Kidney (tissue), 14 donors: Measurements from ENCODE around the gene MAST2. TPM values are rescaled to one million over a fixed set of nuclear protein-coding genes. Genes with fewer than 3 reads are reported as not detected.

Source experiments
- DNase-seq, 5 donors: peaks; one replicate each; pipeline ENCODE4 v3.0.0-alpha.2; 2013 to 2020
- FAIRE-seq: peaks from 2 replicates; lab custom pipeline; 2012; peaks lifted over from hg19 to GRCh38; lab: Jason Lieb, UNC
- H3K27ac ChIP-seq, 2 donors: one replicate each; pipeline ENCODE4 v1.7.0; 2013; ENCODE audit warnings: low read depth in 2 of 2, low read length in 2 of 2, inconsistent platforms in 1 of 2
- H3K27me3 ChIP-seq: one replicate; pipeline ENCODE4 v1.7.1; 2013; ENCODE audit warnings: low read length, inconsistent platforms; ENCODE audit not compliant: control insufficient read depth, insufficient read depth
- H3K36me3 ChIP-seq, 3 donors: one replicate each; pipeline versions ENCODE4 v1.7.0 to v1.7.1; 2013; ENCODE audit warnings: low read length in 3 of 3, control low read depth in 1 of 3, inconsistent platforms in 1 of 3; ENCODE audit not compliant: insufficient read depth in 3 of 3, control insufficient read depth in 2 of 3
- H3K4me1 ChIP-seq, 3 donors: one replicate each; pipeline versions ENCODE4 v1.7.0 to v1.7.1; 2013; ENCODE audit warnings: low read length in 3 of 3, inconsistent platforms in 1 of 3, low read depth in 1 of 3; ENCODE audit not compliant: control insufficient read depth in 2 of 3, insufficient read depth in 2 of 3
- H3K4me3 ChIP-seq, 3 donors: one replicate each; pipeline versions ENCODE4 v1.7.0 to v1.8.1; 2013; ENCODE audit warnings: low read length in 3 of 3, control low read depth in 1 of 3, inconsistent platforms in 1 of 3
- H3K9ac ChIP-seq, 3 donors: one replicate each; pipeline versions ENCODE4 v1.7.0 to v1.7.1; 2013; ENCODE audit warnings: low read length in 3 of 3, control low read depth in 1 of 3, inconsistent platforms in 1 of 3
- H3K9me3 ChIP-seq, 3 donors: one replicate each; pipeline versions ENCODE4 v1.7.0 to v1.7.1; 2013; ENCODE audit warnings: low read length in 3 of 3, control low read depth in 1 of 3, inconsistent platforms in 1 of 3; ENCODE audit not compliant: control insufficient read depth in 2 of 3, insufficient read depth in 1 of 3
- CTCF ChIP-seq: IDR thresholded peaks from 3 replicates; pipeline ENCODE4 v1.5.1; 2012; ENCODE audit warnings: mild to moderate bottlenecking, moderate library complexity, borderline replicate concordance; ENCODE audit not compliant: insufficient read depth; ENCODE audit errors: extremely low read depth
- intact Hi-C: fragments of 100-400 bp; cut with DNase I; formaldehyde crosslinking; loops from one replicate; pipeline ENCODE4 v1.11.1; 2022
- polyA plus RNA-seq: library from polyadenylated mRNA; stranded (reverse); fragments of 350-450 nt; fragmentation: Illumina TruSeq; extraction: RNeasy Lipid Tissue Mini Kit (QIAGEN cat#74804); gene quantifications from one replicate; pipeline ENCODE4 v1.2.3, GENCODE V29; 2014; ENCODE audit warnings: low read depth, low replicate concordance; ENCODE audit not compliant: insufficient read depth
- total RNA-seq: library from RNA; stranded (reverse); fragmentation: NEBNext Ultra II Directional; extraction: Animal tissue kit (Norgen Biotek cat#: 25700); gene quantifications from one replicate; pipeline ENCODE4 v1.2.1, GENCODE V29; 2021
- donor health status: control.
- donor health status: control.
- donor health status: control.
- donor health status: control.
- donor health status: control.
- donor health status: DM: yes; HTN: yes; CAD: no.
- donor health status: Normal renal cell carcinoma (clear cell type).

Gene MAST2
- total and polyA plus RNA-seq, 2 donors from 2014 or later, result 7.6 to 17.9 TPM

DNA sequence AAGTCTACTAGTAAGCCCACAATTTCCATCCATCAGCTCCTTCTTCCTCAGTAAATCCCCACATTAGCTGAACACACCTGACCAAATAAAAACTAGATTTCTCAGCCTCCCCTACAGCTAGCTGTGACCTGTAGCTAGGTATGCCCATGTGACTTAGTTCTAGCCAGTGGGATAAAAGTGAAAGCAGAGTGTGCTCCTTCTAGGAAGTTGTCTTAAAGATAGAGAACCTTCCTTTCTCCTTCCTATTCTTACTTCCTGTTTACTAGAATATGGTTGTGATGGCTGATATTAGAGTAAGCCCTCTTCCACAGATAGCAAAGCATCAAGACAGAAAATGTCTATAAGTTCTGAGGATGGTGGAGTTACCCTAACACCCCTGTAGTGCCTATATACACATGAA, 262.0 kb downstream of the MAST2 start:
- FAIRE-seq (no peak), DNase-seq (peak in 2 of 5 donors; percentile 9 to 32)
- Histone ChIP-seq H3K4me3 (peak overlapping the region in 2 of 3 donors; percentile 8 to 28), H3K9me3 (no peaks in the 10 kb centered on the region), H3K27ac (peak overlapping the region in 1 of 2 donors; percentile 45), H3K36me3 (peaks cover 0 to 7% (median 4%) of the 10 kb centered on the region in 3 donors), H3K27me3 (no peaks in the 10 kb centered on the region), H3K9ac (no peak overlapping the region), H3K4me1 (peaks cover 0 to 17% (median 3%) of the 10 kb centered on the region in 3 donors)
- no peak for TF ChIP-seq CTCF
- intact Hi-C loops, result no loop called here

DNA sequence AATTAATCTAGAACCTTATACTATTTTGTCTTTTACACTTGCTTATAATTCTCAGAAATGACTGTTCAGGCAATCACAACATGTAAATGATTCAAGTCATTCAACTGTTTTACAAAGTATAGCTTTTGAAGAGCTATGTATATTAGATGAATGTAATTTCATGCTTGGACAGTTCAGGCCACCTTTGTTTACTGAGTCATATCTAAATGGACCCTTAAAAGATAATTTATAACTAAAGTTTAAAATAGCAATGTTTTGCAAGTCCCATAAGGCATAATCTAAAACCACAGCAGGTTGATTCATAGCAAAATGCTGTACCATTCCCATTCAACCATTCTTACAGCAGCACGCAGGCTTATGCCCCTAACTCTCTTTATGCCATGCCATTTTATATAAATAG, 264.2 kb downstream of the MAST2 start:
- Histone ChIP-seq H3K9me3 (no peaks in the 10 kb centered on the region), H3K4me1 (peaks cover 0 to 13% (median 3%) of the 10 kb centered on the region in 3 donors), H3K9ac (no peak overlapping the region), H3K36me3 (no peaks in the 10 kb centered on the region), H3K4me3 (no peak overlapping the region), H3K27ac (no peak overlapping the region), H3K27me3 (no peaks in the 10 kb centered on the region)
- intact Hi-C loops, result no loop called here
- DNase-seq (peak in 2 of 5 donors; percentile 20 to 29), FAIRE-seq (no peak)
- TF ChIP-seq CTCF, result no peak

DNA sequence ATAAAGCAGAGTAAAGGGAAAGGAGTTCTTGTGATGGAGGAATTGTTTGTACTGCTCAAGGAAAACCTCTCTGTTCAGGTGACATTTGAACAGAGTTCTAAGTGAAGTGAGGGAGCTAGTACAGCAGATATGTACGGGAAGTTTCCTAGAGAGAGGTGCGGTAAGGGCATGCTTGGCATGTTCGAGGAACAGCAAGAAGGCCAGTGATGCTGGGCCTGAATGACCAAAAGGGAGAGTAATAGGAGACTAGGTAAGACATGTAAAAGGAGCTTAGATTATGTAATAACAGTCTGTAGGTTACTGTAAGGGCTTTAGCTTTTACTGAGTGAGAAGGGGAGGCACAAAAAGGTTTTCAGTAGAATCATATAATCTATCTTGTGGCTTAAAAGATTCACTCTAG, 265.1 kb downstream of the MAST2 start:
- Histone ChIP-seq H3K4me1 (peaks cover 0 to 13% (median 3%) of the 10 kb centered on the region in 3 donors), H3K27me3 (no peaks in the 10 kb centered on the region), H3K4me3 (no peak overlapping the region), H3K36me3 (no peaks in the 10 kb centered on the region), H3K27ac (no peak overlapping the region), H3K9ac (no peak overlapping the region), H3K9me3 (no peaks in the 10 kb centered on the region)
- no peak for DNase-seq
- no peak for FAIRE-seq
- intact Hi-C loops, result no loop called here
- TF ChIP-seq CTCF, result no peak
